Activated CD8-positive, alpha-beta memory T cell treated with anti-CD3 and anti-CD28 coated beads, Interleukin-2, amount 50 U/mL, for 48 hours (primary cell): ENCODE measurements around the gene TNFSF8.

Source experiments
- DNase-seq: peaks from one replicate; pipeline ENCODE4 v3.0.0-alpha.2; 2020

Gene TNFSF8

DNA sequence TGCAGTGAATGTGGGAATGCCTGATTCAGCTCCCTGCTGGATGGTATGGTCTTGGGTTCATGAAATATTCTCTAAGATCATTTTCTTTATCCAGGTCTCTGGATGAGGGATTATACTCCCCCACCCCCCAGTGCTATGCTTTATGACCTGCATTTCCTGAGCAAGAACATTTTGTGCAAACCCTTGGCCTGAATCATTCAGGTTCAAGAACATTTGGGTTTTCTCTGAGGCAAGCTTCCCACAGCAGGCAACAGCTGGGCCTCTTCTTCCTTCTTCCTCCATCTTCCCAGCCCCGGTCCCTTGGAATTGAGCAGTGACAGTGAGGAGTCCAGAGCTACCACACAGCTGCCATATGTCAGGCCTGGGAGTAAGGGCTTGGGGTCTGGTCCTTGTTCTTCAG, 65.9 kb downstream of the TNFSF8 start:
- DNase-seq, result no peak

- DNase-seq, result no peak
These were observed 68.3 kb downstream of the TNFSF8 start for GRCh38 chr9:114861922-114862605.

GRCh38 chr9:114861273-114861672, 69.1 kb downstream of the TNFSF8 start:
- no peak for DNase-seq

- DNase-seq, result no peak
These were observed 70.2 kb downstream of the TNFSF8 start for GRCh38 chr9:114860187-114860586.

GRCh38 chr9:114856942-114857315, 73.5 kb downstream of the TNFSF8 start:
- no peak for DNase-seq

- DNase-seq, result no peak
These were observed 74.0 kb downstream of the TNFSF8 start for GRCh38 chr9:114856215-114856941.

- no peak for DNase-seq
These were observed 74.9 kb downstream of the TNFSF8 start for GRCh38 chr9:114855488-114855887.

DNA sequence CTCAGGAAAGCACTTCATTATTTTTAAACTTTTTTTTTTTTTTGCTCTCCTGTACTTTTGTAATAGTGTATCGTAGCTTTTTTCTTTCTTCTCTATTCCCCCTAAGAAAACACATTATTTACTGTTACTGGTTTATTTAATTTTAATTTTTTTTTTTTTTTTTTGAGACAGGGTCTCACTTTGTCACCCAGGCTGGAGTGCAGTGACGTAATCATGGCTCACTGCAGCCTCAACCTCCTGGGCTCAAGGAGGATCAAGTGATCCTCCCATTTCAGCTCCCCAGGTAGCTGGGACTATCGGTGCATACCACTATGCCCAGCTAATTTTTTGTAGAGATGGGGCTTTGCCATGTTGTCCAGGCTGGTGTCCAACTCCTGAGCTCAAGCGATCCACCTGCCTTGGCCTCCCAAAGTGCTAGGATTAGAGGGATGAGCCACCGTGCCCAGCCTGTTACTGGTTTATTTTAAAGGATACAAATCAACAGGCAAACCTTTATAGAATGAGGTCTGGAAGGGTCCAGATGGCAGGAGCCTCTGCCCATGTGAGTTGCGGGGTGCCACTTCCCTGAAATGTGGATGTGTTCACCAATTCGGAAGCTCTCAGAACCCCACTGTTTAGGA, 75.5 kb downstream of the TNFSF8 start:
- no peak for DNase-seq

DNA sequence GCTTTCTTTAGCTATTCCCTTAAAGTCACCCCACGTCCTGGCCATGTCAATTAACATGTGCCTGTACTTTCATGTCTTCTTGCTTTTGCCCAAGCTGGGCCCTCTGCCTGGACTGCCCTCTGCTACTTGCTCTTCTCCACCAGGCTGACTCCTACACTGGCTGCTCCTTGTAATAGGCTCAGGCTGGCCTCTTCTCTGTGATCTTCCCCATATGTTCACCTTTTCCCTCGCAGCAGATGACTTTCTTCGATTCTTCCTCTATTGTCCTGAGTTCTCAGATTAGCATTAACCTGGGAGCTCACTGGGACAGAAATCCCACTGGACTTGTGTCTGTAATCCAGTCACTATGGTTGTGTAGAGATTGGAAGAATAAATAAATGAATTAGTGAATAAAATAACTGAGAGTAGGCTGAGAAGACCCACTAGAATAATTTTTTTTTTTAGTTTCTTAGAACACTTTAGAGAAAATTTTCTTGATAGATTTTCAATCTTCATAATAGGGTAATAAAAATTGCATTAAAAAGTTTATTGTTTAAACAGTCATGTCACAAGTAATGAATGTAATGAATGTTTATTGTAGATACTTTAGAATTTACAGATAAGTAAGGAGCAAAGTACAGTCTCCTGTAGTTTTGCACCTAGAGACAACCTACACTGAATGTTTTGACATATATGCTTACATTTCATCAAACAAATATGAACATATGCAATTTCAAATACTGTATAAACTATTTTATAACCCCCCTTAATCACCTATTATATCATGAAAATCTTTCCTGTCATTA, 77.1 kb downstream of the TNFSF8 start:
- no peak for DNase-seq

DNA sequence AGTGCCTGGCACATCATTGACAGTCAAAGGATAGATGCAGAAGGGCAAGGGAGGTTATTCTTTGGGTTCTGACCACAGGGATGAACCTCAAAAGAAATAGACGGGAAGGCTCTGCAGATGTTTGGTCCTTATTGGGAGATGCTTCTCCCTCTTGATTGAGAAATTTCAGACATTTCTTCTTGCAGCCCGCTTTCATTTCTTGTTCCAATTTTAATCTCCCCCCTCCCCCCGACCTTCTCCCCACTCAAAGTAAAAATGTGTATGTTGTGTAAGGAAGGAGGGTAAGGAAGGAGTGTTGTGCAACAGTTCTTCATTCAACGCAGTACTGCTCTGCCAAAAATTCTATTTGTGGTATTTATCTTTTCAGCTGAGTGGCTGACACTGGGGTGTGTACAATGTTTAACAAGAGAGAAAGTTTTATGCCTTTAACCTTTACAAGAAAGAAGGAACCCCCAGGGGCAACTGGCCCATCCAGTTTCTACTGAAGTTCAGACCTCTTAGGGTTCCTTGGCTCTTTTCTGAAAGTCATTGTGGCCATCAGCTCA, 78.3 kb downstream of the TNFSF8 start:
- DNase-seq, result no peak

GRCh38 chr9:114851306-114851705, 79.1 kb downstream of the TNFSF8 start:
- DNase-seq, result no peak
